HEK293 (cell line): ENCODE data around the gene TMEM39B.

ENCODE experiments used
- ATF2 ChIP-seq: fragments of 450-650 bp; formaldehyde crosslinking; IDR thresholded peaks from 2 replicates; pipeline ENCODE4 v1.5.1; 2016; ENCODE audit warnings: missing biosample characterization, missing genetic modification characterization, low read depth
- GFI1B ChIP-seq: fragments of 450-650 bp; formaldehyde crosslinking; IDR thresholded peaks from 2 replicates; pipeline ENCODE4 v1.5.1; 2016; ENCODE audit warnings: missing biosample characterization, missing genetic modification characterization
- HOXC10 ChIP-seq: sonication (generic); formaldehyde crosslinking; IDR thresholded peaks from 2 replicates; pipeline ENCODE4 v1.8.1; 2023; ENCODE audit warnings: mild to moderate bottlenecking, missing genetic modification reagents
- OSR2 ChIP-seq: fragments of 450-650 bp; formaldehyde crosslinking; IDR thresholded peaks from 2 replicates; pipeline ENCODE4 v1.5.1; 2016; ENCODE audit warnings: missing biosample characterization, missing genetic modification characterization
- REPIN1 ChIP-seq: fragments of 450-650 bp; formaldehyde crosslinking; IDR thresholded peaks from 2 replicates; pipeline ENCODE4 v1.5.1; 2017; ENCODE audit warnings: missing biosample characterization, missing genetic modification characterization, low read depth
- TSHZ1 ChIP-seq: fragments of 450-650 bp; formaldehyde crosslinking; IDR thresholded peaks from 2 replicates; pipeline ENCODE4 v1.5.1; 2016; ENCODE audit warnings: missing biosample characterization, missing genetic modification characterization, borderline replicate concordance
- ZBTB1 ChIP-seq: fragments of 450-650 bp; formaldehyde crosslinking; IDR thresholded peaks from 2 replicates; pipeline ENCODE4 v1.5.1; 2016; ENCODE audit warnings: missing biosample characterization, missing genetic modification characterization
- ZBTB20 ChIP-seq: fragments of 450-650 bp; formaldehyde crosslinking; IDR thresholded peaks from 2 replicates; pipeline ENCODE4 v1.5.1; 2016; ENCODE audit warnings: missing biosample characterization, missing genetic modification characterization
- ZBTB26 ChIP-seq: fragments of 450-650 bp; formaldehyde crosslinking; optimal IDR thresholded peaks from 2 replicates; pipeline ENCODE3; 2016; ENCODE audit warnings: missing biosample characterization, mild to moderate bottlenecking, missing genetic modification characterization
- ZBTB7A ChIP-seq: fragments of 450-650 bp; formaldehyde crosslinking; IDR thresholded peaks from 2 replicates; pipeline ENCODE4 v1.5.1; 2016; ENCODE audit warnings: low read depth, missing biosample characterization, missing genetic modification characterization
- ZBTB8A ChIP-seq: fragments of 450-650 bp; formaldehyde crosslinking; IDR thresholded peaks from 2 replicates; pipeline ENCODE4 v1.5.1; 2016; ENCODE audit warnings: missing biosample characterization, missing genetic modification characterization
- ZEB2 ChIP-seq: fragments of 450-650 bp; formaldehyde crosslinking; IDR thresholded peaks from 2 replicates; pipeline ENCODE4 v1.5.1; 2016; ENCODE audit warnings: missing biosample characterization, missing genetic modification characterization
- ZIC2 ChIP-seq: fragments of 450-650 bp; formaldehyde crosslinking; IDR thresholded peaks from 2 replicates; pipeline ENCODE4 v1.5.1; 2016; ENCODE audit warnings: missing biosample characterization, missing genetic modification characterization
- ZNF132 ChIP-seq: fragments of 450-650 bp; formaldehyde crosslinking; IDR thresholded peaks from 2 replicates; pipeline ENCODE4 v1.5.1; 2017; ENCODE audit warnings: missing biosample characterization, missing genetic modification characterization, borderline replicate concordance
- ZNF140 ChIP-seq: fragments of 450-650 bp; formaldehyde crosslinking; IDR thresholded peaks from 2 replicates; pipeline ENCODE4 v1.5.1; 2016; ENCODE audit warnings: missing biosample characterization, missing genetic modification characterization
- ZNF16 ChIP-seq: fragments of 450-650 bp; formaldehyde crosslinking; IDR thresholded peaks from 2 replicates; pipeline ENCODE4 v1.5.1; 2016; ENCODE audit warnings: low read depth, missing biosample characterization, missing genetic modification characterization
- ZNF2 ChIP-seq: fragments of 450-650 bp; formaldehyde crosslinking; IDR thresholded peaks from 2 replicates; pipeline ENCODE4 v1.5.1; 2016; ENCODE audit warnings: missing biosample characterization, missing genetic modification characterization
- ZNF23 ChIP-seq: fragments of 450-650 bp; formaldehyde crosslinking; IDR thresholded peaks from 2 replicates; pipeline ENCODE4 v1.5.1; 2016; ENCODE audit warnings: missing biosample characterization, missing genetic modification characterization, borderline replicate concordance
- ZNF302 ChIP-seq: fragments of 450-650 bp; formaldehyde crosslinking; IDR thresholded peaks from 2 replicates; pipeline ENCODE4 v1.5.1; 2016; ENCODE audit warnings: missing biosample characterization, missing genetic modification characterization, low read depth
- ZNF354C ChIP-seq: fragments of 450-650 bp; formaldehyde crosslinking; IDR thresholded peaks from 2 replicates; pipeline ENCODE4 v1.5.1; 2016; ENCODE audit warnings: missing biosample characterization, missing genetic modification characterization, low read depth, borderline replicate concordance
- ZNF37A ChIP-seq: fragments of 450-650 bp; IDR thresholded peaks from 2 replicates; pipeline ENCODE4 v1.5.1; 2018; ENCODE audit warnings: missing biosample characterization, missing genetic modification characterization
- ZNF398 ChIP-seq: fragments of 450-650 bp; formaldehyde crosslinking; IDR thresholded peaks from 2 replicates; pipeline ENCODE4 v1.5.1; 2017; ENCODE audit warnings: missing biosample characterization, missing genetic modification characterization
- ZNF426 ChIP-seq: fragments of 450-650 bp; formaldehyde crosslinking; IDR thresholded peaks from 2 replicates; pipeline ENCODE4 v1.5.1; 2017; ENCODE audit warnings: missing biosample characterization, missing genetic modification characterization, mild to moderate bottlenecking, inconsistent platforms, moderate library complexity
- ZNF626 ChIP-seq: fragments of 450-650 bp; sonication (Bioruptor Pico); formaldehyde crosslinking; IDR thresholded peaks from 2 replicates; pipeline ENCODE4 v1.5.1; 2018; ENCODE audit warnings: missing biosample characterization, missing genetic modification characterization, inconsistent platforms
- ZNF645 ChIP-seq: fragments of 450-650 bp; formaldehyde crosslinking; IDR thresholded peaks from 2 replicates; pipeline ENCODE4; 2016; ENCODE audit warnings: missing biosample characterization, missing genetic modification characterization
- ZNF658 ChIP-seq: fragments of 450-650 bp; formaldehyde crosslinking; IDR thresholded peaks from 2 replicates; pipeline ENCODE4; 2016; ENCODE audit warnings: missing biosample characterization, missing genetic modification characterization
- ZNF664 ChIP-seq: fragments of 450-650 bp; formaldehyde crosslinking; IDR thresholded peaks from 2 replicates; pipeline ENCODE4 v1.5.1; 2016; ENCODE audit warnings: missing biosample characterization, missing genetic modification characterization
- ZNF692 ChIP-seq: fragments of 450-650 bp; formaldehyde crosslinking; IDR thresholded peaks from 2 replicates; pipeline ENCODE4 v1.5.1; 2016; ENCODE audit warnings: missing biosample characterization, missing genetic modification characterization
- ZNF792 ChIP-seq: fragments of 450-650 bp; formaldehyde crosslinking; IDR thresholded peaks from 2 replicates; pipeline ENCODE4 v1.5.1; 2016; ENCODE audit warnings: missing biosample characterization, missing genetic modification characterization

The TMEM39B gene

GRCh38 chr1:32107742-32108661 lies 35.3 kb downstream of the TMEM39B start, which contains the start of gene KPNA6 (continued):
- TF ChIP-seq ZBTB7A (tag by site-specific recombination), result 0 out of 2 replicates have a peak, but pooled peaks have one; percentile 35
- no peak for TF ChIP-seq ZNF140
- TF ChIP-seq HOXC10 (CRISPR knock-in tag), result no peak
- TF ChIP-seq ZNF626 (tag by site-specific recombination), result no peak
- TF ChIP-seq ZNF792 (tag by site-specific recombination), result no peak
- TF ChIP-seq GFI1B (tag by site-specific recombination), result no peak
- no peak for TF ChIP-seq ZNF132 (tag by site-specific recombination)
- no peak for TF ChIP-seq ATF2 (tag by site-specific recombination)
- TF ChIP-seq ZNF398 (tag by site-specific recombination), result no peak
- peak; percentile 31 for TF ChIP-seq ZBTB26 (tag by site-specific recombination)
- TF ChIP-seq ZNF16, result no peak
- no peak for TF ChIP-seq OSR2 (tag by site-specific recombination)
- TF ChIP-seq ZNF354C (tag by site-specific recombination), result no peak
- no peak for TF ChIP-seq REPIN1 (tag by site-specific recombination)
- TF ChIP-seq ZIC2, result no peak
- no peak for TF ChIP-seq ZNF658 (tag by site-specific recombination)
- peak; percentile 62; the same call in 1 of the 2 replicates for TF ChIP-seq ZBTB20 (tag by site-specific recombination)
- TF ChIP-seq ZNF302 (tag by site-specific recombination), result no peak
- TF ChIP-seq ZNF664 (tag by site-specific recombination), result no peak
- peak; percentile 54 for TF ChIP-seq ZBTB8A (tag by site-specific recombination)
- no peak for TF ChIP-seq ZNF645
- TF ChIP-seq ZNF692, result peak; percentile 68
- no peak for TF ChIP-seq ZNF23 (tag by site-specific recombination)
- TF ChIP-seq ZEB2, result peak; percentile 74; the same call in 1 of the 2 replicates
- no peak for TF ChIP-seq ZNF426 (tag by site-specific recombination)
- TF ChIP-seq ZBTB1 (tag by site-specific recombination), result no peak
- TF ChIP-seq TSHZ1 (tag by site-specific recombination), result no peak
- TF ChIP-seq ZNF2 (tag by site-specific recombination), result no peak; the same call in 1 of the 2 replicates
- TF ChIP-seq ZNF37A (tag by site-specific recombination), result no peak
